Measurements from ENCODE around the gene PMPCA.

PMPCA gene

GRCh38 chr9:136465500-136466154 is 55.2 kb downstream of the PMPCA start:
- in situ Hi-C loops (cut with HindIII; ENCODE audit: low pct_ligation_motif_present, low pct_unique_long_range_greater_than_20kb, low sequenced_read_pairs), result no loop called here
- DNase-seq, result no peak

GRCh38 chr9:136466155-136466541 is 55.7 kb downstream of the PMPCA start:
- in situ Hi-C loops (cut with HindIII; ENCODE audit: low pct_ligation_motif_present, low pct_unique_long_range_greater_than_20kb, low sequenced_read_pairs), result no loop called here

GRCh38 chr9:136467766-136468165 is 57.3 kb downstream of the PMPCA start:
- in situ Hi-C loops (cut with HindIII; ENCODE audit: low pct_ligation_motif_present, low pct_unique_long_range_greater_than_20kb, low sequenced_read_pairs), result no loop called here

More at GRCh38 chr9:136466155-136466541, 55.7 kb downstream of the PMPCA start:
- DNase-seq, result no peak

GRCh38 chr9:136470356-136470755 is 59.9 kb downstream of the PMPCA start:
- in situ Hi-C loops (cut with HindIII; ENCODE audit: low pct_ligation_motif_present, low pct_unique_long_range_greater_than_20kb, low sequenced_read_pairs), result no loop called here
- no peak for DNase-seq

More at GRCh38 chr9:136467766-136468165, 57.3 kb downstream of the PMPCA start:
- no peak for DNase-seq

GRCh38 chr9:136470792-136471469 is 60.5 kb downstream of the PMPCA start:
- in situ Hi-C loops (cut with HindIII; ENCODE audit: low pct_ligation_motif_present, low pct_unique_long_range_greater_than_20kb, low sequenced_read_pairs), result no loop called here
- no peak for DNase-seq

GRCh38 chr9:136471802-136472487 is 61.5 kb downstream of the PMPCA start:
- in situ Hi-C loops (cut with HindIII; ENCODE audit: low pct_ligation_motif_present, low pct_unique_long_range_greater_than_20kb, low sequenced_read_pairs), result no loop called here
- DNase-seq, result no peak

GRCh38 chr9:136472640-136473353 is 62.3 kb downstream of the PMPCA start:
- no peak for DNase-seq

GRCh38 chr9:136473354-136473721 is 62.9 kb downstream of the PMPCA start:
- no peak for DNase-seq
- in situ Hi-C loops (cut with HindIII; ENCODE audit: low pct_ligation_motif_present, low pct_unique_long_range_greater_than_20kb, low sequenced_read_pairs), result no loop called here

More at GRCh38 chr9:136472640-136473353, 62.3 kb downstream of the PMPCA start:
- in situ Hi-C loops (cut with HindIII; ENCODE audit: low pct_ligation_motif_present, low pct_unique_long_range_greater_than_20kb, low sequenced_read_pairs), result no loop called here
